GM12873 (cell line): ENCODE measurements around the gene SNX4.

Source experiments
- CTCF ChIP-seq: IDR thresholded peaks from 2 replicates; pipeline ENCODE4 v1.5.1; 2012; ENCODE audit warnings: low read depth, mild to moderate bottlenecking, moderate library complexity, low read length, control low read depth; ENCODE audit not compliant: insufficient read depth; ENCODE audit errors: missing control alignments

SNX4 gene

GRCh38 chr3:125512135-125512920, 7.7 kb downstream of the SNX4 start:
- no peak for TF ChIP-seq CTCF

GRCh38 chr3:125511420-125512118, 8.4 kb downstream of the SNX4 start:
- TF ChIP-seq CTCF = no peak

GRCh38 chr3:125507128-125507527, 12.9 kb downstream of the SNX4 start:
- TF ChIP-seq CTCF = no peak

GRCh38 chr3:125498630-125499029, 21.4 kb downstream of the SNX4 start:
- TF ChIP-seq CTCF = no peak

GRCh38 chr3:125496701-125497100, 23.3 kb downstream of the SNX4 start:
- TF ChIP-seq CTCF = no peak

GRCh38 chr3:125482406-125482805, 37.6 kb downstream of the SNX4 start:
- TF ChIP-seq CTCF = no peak

GRCh38 chr3:125481786-125482185, 38.2 kb downstream of the SNX4 start:
- no peak for TF ChIP-seq CTCF
